Right lobe of liver (tissue), 6 donors: ENCODE results near the gene ANKEF1. TPM values are rescaled to one million over a fixed set of nuclear protein-coding genes. Genes with fewer than 3 reads are reported as not detected.
A peak's percentile ranks its signal among the peaks of the same experiment; 100 is the strongest.

ENCODE experiments used
- ATAC-seq, 4 donors: fragments of 200-7000 bp; cut with Tn5 transposase; one replicate each; pipeline ENCODE4 v1.9.1; 2020; ENCODE audit warnings: mild to moderate bottlenecking in 4 of 4, moderate library complexity in 4 of 4
- DNase-seq, 3 donors: peaks; one replicate each; pipeline ENCODE4 v3.0.0-alpha.2; 2020
- H3K27ac ChIP-seq, 3 donors: fragments of 200-600 bp; one replicate each; pipeline ENCODE4 v1.8.0; 2022
- H3K27me3 ChIP-seq, 2 donors: fragments of 200-600 bp; one replicate each; pipeline ENCODE4 v1.8.0; 2022
- H3K36me3 ChIP-seq, 4 donors: fragments of 200-600 bp; sonication (generic) in 1 of 4; one replicate each; pipeline versions ENCODE4 v1.5.1 to v1.8.0; 2017 to 2022; ENCODE audit warnings: control low read depth in 1 of 4
- H3K4me1 ChIP-seq, 4 donors: fragments of 200-600 bp; sonication (generic) in 1 of 4; one replicate each; pipeline versions ENCODE4 v1.5.1 to v1.8.0; 2017 to 2022; ENCODE audit warnings: control low read depth in 1 of 4
- H3K4me3 ChIP-seq, 3 donors: fragments of 200-600 bp; one replicate each; pipeline ENCODE4 v1.8.0; 2022
- H3K9me3 ChIP-seq, 4 donors: fragments of 200-600 bp; sonication (generic) in 1 of 4; one replicate each; pipeline versions ENCODE4 v1.5.1 to v1.8.0; 2017 to 2022; ENCODE audit warnings: control low read depth in 1 of 4
- POLR2A ChIP-seq: fragments of 450-650 bp; IDR thresholded peaks from one replicate; pipeline ENCODE4 v1.6.1; 2017; ENCODE audit warnings: antibody characterized with exemption, mild to moderate bottlenecking
- WGBS: methylation state at CpG from one replicate; pipeline ENCODE4 v1.1.6; 2018; ENCODE audit warnings: low coverage, low lambda C conversion rate; ENCODE audit not compliant: insufficient coverage; ENCODE audit errors: missing lambda C conversion rate; 5-methylcytosine and 5-hydroxymethylcytosine counted together
- intact Hi-C, 2 donors: fragments of 100-400 bp; cut with DNase I; formaldehyde crosslinking; loops; one replicate each; pipeline versions ENCODE4 v1.11.2 to v1.14.1; 2022
- long read RNA-seq: library from polyadenylated mRNA; unstranded; transcript quantifications from one replicate; pipeline ENCODE4 v2.0.0, GENCODE V29; 2019
- total RNA-seq, 6 experiments: library from RNA; depleted of rRNA in 2 of 6; stranded (reverse); fragments of >200 nt in 2 of 6; fragmentation: NEBNext Ultra II Directional in 3 of 6; extraction: Animal tissue kit (Norgen Biotek cat#: 25700) in 3 of 6; gene quantifications; one replicate each; pipeline versions ENCODE4 v1.1.0 to v1.2.4, GENCODE V29; 2016 to 2023
- TF ChIP-seq, protein P1 (sequence below), 4 donors: fragments of 200-600 bp in 3 of 4; fragments of 450-650 bp in 1 of 4; IDR thresholded peaks; one replicate each; pipeline versions ENCODE4 v1.5.1 to v1.8.0; 2016 to 2022; ENCODE audit warnings: antibody characterized with exemption in 4 of 4, mild to moderate bottlenecking in 2 of 4
- donor health status: DM: no; HTN: yes; CAD: no.
- donor health status: DM: no; HTN: no; CAD: no.
- donor health status: DM: no; HTN: no; CAD: no.
- donor health status: DM: no; HTN: yes; CAD: no.
- donor health status: DM: no; HTN: yes; CAD: no.

Gene ANKEF1
- total RNA-seq: 1 to 10 TPM; 3.9 to 9.2 (median 5.1) TPM
- long read RNA-seq, partial matches to known transcripts: 1 of 1 reads
- long read RNA-seq, other reads (novel, unspliced or antisense): 0 of 1 reads

DNA sequence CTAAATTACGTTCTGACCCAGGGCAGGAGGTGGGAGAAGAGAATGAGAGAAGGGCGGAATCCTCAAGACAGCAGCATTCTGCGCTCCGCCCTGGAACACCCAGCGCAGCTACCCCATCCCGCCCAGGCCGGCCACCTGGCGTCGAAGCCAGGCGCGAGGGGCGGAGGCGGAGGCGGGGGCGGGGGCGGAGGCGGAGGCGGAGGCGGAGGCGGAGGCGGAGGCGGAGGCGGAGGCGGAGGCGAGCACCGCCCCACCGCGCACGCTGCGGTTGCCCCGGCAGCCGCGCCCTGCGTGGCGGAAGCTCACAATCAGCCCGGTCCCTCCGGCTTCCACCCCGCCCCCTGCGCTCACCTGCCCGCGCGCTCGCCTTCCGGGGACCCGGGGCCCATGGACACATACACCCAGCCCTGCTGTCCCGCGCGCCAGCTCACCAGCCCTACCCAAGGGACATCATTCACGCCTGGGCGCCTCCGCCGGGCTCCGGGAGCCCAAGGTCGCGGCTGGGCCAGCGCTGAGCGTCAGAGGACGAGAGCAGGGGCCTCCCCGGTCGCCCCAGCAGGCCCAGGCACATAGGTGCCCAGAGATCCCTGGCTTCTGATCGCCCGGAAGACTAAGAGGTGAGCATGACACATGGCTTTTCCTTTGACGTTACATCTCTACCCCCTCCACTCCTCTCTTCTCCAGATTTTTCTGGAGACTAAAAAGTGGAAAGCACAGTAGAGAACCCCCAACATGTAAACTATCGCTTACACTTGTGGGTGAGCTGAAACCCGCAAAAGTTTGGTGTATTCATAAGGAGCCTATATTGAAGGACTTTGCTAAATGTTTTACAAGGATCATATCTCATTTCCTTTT lies at the start of gene ANKEF1:
ANKEF1 (plus strand) TSS at position 271 of the 855 bp plus-strand sequence. CDS start 3,315 bp downstream, outside the sequence.
- TF ChIP-seq, protein P1, sequence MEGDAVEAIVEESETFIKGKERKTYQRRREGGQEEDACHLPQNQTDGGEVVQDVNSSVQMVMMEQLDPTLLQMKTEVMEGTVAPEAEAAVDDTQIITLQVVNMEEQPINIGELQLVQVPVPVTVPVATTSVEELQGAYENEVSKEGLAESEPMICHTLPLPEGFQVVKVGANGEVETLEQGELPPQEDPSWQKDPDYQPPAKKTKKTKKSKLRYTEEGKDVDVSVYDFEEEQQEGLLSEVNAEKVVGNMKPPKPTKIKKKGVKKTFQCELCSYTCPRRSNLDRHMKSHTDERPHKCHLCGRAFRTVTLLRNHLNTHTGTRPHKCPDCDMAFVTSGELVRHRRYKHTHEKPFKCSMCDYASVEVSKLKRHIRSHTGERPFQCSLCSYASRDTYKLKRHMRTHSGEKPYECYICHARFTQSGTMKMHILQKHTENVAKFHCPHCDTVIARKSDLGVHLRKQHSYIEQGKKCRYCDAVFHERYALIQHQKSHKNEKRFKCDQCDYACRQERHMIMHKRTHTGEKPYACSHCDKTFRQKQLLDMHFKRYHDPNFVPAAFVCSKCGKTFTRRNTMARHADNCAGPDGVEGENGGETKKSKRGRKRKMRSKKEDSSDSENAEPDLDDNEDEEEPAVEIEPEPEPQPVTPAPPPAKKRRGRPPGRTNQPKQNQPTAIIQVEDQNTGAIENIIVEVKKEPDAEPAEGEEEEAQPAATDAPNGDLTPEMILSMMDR (IDR thresholded peaks at IDR 0.05): peak in 2 of 4 donors; percentile 9 to 11
- TF ChIP-seq POLR2A: peak; percentile 64
- peak; percentile 89 to 92 (median 91) for DNase-seq
- no peaks in the 10 kb centered on the region for H3K9me3 ChIP-seq
- intact Hi-C loops: no loop called here
- WGBS: 10% methylated on average over 13 of the region's 65 CpGs
- peak within 1 kb of the TSS; percentile 8 to 52 (median 18) for H3K27ac ChIP-seq
- peak; percentile 99 to 100 (median 99) for ATAC-seq
- H3K4me3 ChIP-seq: peak within 1 kb of the TSS; percentile 59 to 80 (median 70)
- H3K27me3 ChIP-seq: no peaks in the 10 kb centered on the region
- H3K4me1 ChIP-seq: no peaks in the 10 kb centered on the region
- no peaks in the 10 kb centered on the region for H3K36me3 ChIP-seq

DNA sequence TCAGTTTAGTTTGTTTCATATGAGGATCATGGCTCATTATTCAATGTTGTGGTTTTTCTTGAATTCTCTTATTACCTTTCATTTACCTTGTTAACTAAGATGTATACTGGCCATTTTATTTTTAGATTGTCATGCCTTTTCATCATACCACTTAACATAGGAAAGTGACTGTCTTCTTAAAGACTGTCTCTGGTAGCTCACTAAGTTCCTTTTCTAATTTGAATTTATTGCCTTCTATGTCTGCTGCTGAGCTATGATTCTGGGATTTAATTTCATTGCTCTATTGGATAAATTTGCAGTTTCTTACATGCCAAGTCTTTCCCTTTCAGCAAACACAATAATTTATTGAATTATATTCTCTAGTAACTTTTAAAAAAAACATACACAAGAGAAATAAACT lies 49.5 kb upstream of the ANKEF1 start:
- TF ChIP-seq POLR2A: no peak
- TF ChIP-seq, protein P1 (IDR thresholded peaks at IDR 0.05): no peak
- no peaks in the 10 kb centered on the region for H3K27me3 ChIP-seq
- no peak for DNase-seq
- H3K9me3 ChIP-seq: no peaks in the 10 kb centered on the region
- H3K27ac ChIP-seq: no peak overlapping the region
- no peaks in the 10 kb centered on the region for H3K36me3 ChIP-seq
- no peaks in the 10 kb centered on the region for H3K4me1 ChIP-seq
- intact Hi-C loops: loop anchor here in 1 of 2 donors (10.0 kb wide), 1 partner anchor 100 kb away; no protein-coding TSS in a partner anchor
- ATAC-seq: no peak
- H3K4me3 ChIP-seq: no peak overlapping the region

DNA sequence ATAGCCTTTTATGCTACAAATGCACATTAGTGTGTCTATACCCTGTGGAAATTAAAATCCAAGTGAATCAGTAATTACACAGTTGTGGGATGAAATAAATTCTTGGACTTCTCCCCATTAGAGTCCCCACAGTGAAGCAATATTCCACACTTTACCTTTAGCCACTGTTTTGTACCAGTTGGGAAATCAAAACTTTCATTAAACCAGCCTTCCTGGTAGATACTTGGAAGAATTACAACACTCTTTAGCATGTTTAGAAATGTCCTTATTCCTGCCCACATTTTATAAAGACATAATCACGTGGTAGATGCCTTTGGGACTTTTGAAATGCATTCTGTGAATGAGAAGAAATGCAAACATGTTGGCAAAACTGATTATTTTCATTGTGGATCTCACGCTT lies 49.0 kb upstream of the ANKEF1 start:
- Histone ChIP-seq H3K9me3 (no peaks in the 10 kb centered on the region), H3K4me3 (no peak overlapping the region), H3K27me3 (no peaks in the 10 kb centered on the region), H3K27ac (no peak overlapping the region), H3K36me3 (no peaks in the 10 kb centered on the region), H3K4me1 (no peaks in the 10 kb centered on the region)
- DNase-seq (no peak), ATAC-seq (no peak)
- intact Hi-C loops: loop anchor here in 1 of 2 donors (10.0 kb wide), 1 partner anchor 99 kb away; no protein-coding TSS in a partner anchor
- WGBS: 53% methylated on average over 2 of the region's 2 CpGs
- TF ChIP-seq, protein P1 (IDR thresholded peaks at IDR 0.05): no peak
- no peak for TF ChIP-seq POLR2A

DNA sequence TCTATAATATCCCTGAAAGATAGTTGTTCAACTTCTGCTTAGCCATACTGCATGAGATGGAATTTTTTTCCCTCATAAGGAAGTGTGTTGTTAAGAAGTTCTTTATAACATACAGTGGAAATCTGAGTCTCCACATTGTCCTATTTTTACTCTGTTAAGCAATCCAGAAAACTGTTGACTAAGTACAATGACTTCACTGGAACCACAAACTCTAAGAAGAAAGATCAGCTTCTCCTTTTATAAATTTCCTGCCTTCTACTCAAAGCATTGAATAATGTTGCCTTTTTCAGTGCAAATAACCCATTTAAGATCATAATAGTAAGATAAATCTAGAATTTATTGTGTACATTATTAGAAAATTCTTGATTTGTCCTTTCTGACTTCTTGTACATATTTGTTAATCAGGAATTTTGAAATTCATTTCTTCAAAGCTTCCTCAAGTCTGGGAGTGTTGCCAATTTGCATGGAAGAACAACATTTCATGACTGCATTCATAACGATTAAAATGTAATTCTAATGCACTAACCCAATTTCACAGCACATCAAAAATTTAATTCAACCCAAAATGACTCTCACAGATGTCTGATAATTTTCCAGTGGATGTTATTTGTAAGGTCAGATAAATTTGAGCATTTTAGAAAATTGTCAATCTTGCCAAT lies 45.6 kb upstream of the ANKEF1 start:
- 30% methylated on average over 1 of the region's 1 CpG for WGBS
- no peaks in the 10 kb centered on the region for H3K36me3 ChIP-seq
- DNase-seq (no peak), ATAC-seq (peak in 3 of 4 donors; percentile 24 to 64 (median 59))
- no peak overlapping the region for H3K27ac ChIP-seq
- H3K27me3 ChIP-seq: no peaks in the 10 kb centered on the region
- intact Hi-C loops: loop anchor here in 1 of 2 donors (10.0 kb wide), 1 partner anchor 96 kb away; no protein-coding TSS in a partner anchor
- TF ChIP-seq, protein P1 (IDR thresholded peaks at IDR 0.05): no peak
- no peak for TF ChIP-seq POLR2A
- H3K4me1 ChIP-seq: no peaks in the 10 kb centered on the region
- H3K9me3 ChIP-seq: no peaks in the 10 kb centered on the region
- no peak overlapping the region for H3K4me3 ChIP-seq
